WTC11 (cell line): ENCODE data around the gene CALHM5. TPM values are rescaled to one million over a fixed set of nuclear protein-coding genes. Genes with fewer than 3 reads are reported as not detected.

Experiments
- ATAC-seq: fragments of 200-7000 bp; cut with Tn5 transposase; 2 replicates; pipeline ENCODE4 v1.10.0; 2021; ENCODE audit warnings: mild to moderate bottlenecking, moderate library complexity
- CTCF ChIA-PET: fragments of 300-600 bp; sonication (Branson Sonifier 250); formaldehyde crosslinking; loops from one replicate; lab custom pipeline; 2021; ENCODE audit warnings: antibody characterized with exemption; lab: Charles Lee
- POLR2A ChIA-PET: fragments of 350-600 bp; sonication (Branson Sonifier 250); formaldehyde crosslinking; loops from one replicate; lab custom pipeline; 2021; ENCODE audit warnings: antibody characterized with exemption; lab: Charles Lee
- DNase-seq: peaks from one replicate; pipeline ENCODE4 v3.0.0; 2021; ENCODE audit warnings: low spot score
- H3K27ac Mint-ChIP-seq: 2 replicates; pipeline ENCODE4 v1.8.0; 2021; ENCODE audit warnings: mixed read lengths
- H3K27me3 Mint-ChIP-seq: 2 replicates; pipeline ENCODE4 v1.8.0; 2021; ENCODE audit warnings: low read depth, mild to moderate bottlenecking, moderate library complexity, mixed read lengths
- H3K36me3 Mint-ChIP-seq: 2 replicates; pipeline ENCODE4 v1.8.0; 2021; ENCODE audit warnings: mixed read lengths
- H3K4me1 Mint-ChIP-seq: 2 replicates; pipeline ENCODE4 v1.8.0; 2022; ENCODE audit warnings: mixed read lengths
- H3K4me3 Mint-ChIP-seq: 2 replicates; pipeline ENCODE4 v1.8.0; 2021; ENCODE audit warnings: mild to moderate bottlenecking, moderate library complexity, mixed read lengths
- H3K9me3 Mint-ChIP-seq: 2 replicates; pipeline ENCODE4 v1.8.0; 2021; ENCODE audit warnings: mixed read lengths
- FOXP1 ChIP-seq: sonication (generic); formaldehyde crosslinking; IDR thresholded peaks from 2 replicates; pipeline ENCODE4 v1.8.0; 2022; ENCODE audit warnings: missing genetic modification reagents, mild to moderate bottlenecking, moderate library complexity, borderline replicate concordance
- GRHL2 ChIP-seq: fragments of 250-450 bp; sonication (Bioruptor Pico); IDR thresholded peaks from 2 replicates; pipeline ENCODE4 v1.8.0; 2022; ENCODE audit warnings: mild to moderate bottlenecking, moderate library complexity; ENCODE audit not compliant: insufficient replicate concordance, severe bottlenecking
- HMGXB4 ChIP-seq: sonication (generic); formaldehyde crosslinking; IDR thresholded peaks from 2 replicates; pipeline ENCODE4 v1.8.1; 2023; ENCODE audit warnings: mild to moderate bottlenecking, moderate library complexity, missing genetic modification reagents
- JAZF1 ChIP-seq: fragments of 250-450 bp; sonication (Bioruptor Pico); IDR thresholded peaks from 2 replicates; pipeline ENCODE4 v1.9.0; 2021; ENCODE audit warnings: moderate library complexity, mild to moderate bottlenecking, inconsistent platforms
- MXD4 ChIP-seq: fragments of 250-450 bp; sonication (Bioruptor Pico); IDR thresholded peaks from 2 replicates; pipeline ENCODE4 v1.8.0; 2021; ENCODE audit warnings: mild to moderate bottlenecking, moderate library complexity, borderline replicate concordance
- NFATC4 ChIP-seq: fragments of 250-450 bp; sonication (Bioruptor Pico); IDR thresholded peaks from 2 replicates; pipeline ENCODE4 v1.9.0; 2021; ENCODE audit warnings: mild to moderate bottlenecking
- NFYB ChIP-seq: sonication (generic); formaldehyde crosslinking; conservative IDR thresholded peaks from 2 replicates; pipeline ENCODE4 v1.8.0; 2022; ENCODE audit warnings: low read depth, missing genetic modification reagents
- OVOL2 ChIP-seq: fragments of 250-450 bp; sonication (Bioruptor Pico); IDR thresholded peaks from 2 replicates; pipeline ENCODE4 v1.9.0; 2021; ENCODE audit warnings: mild to moderate bottlenecking, borderline replicate concordance
- ZNF232 ChIP-seq: sonication (generic); formaldehyde crosslinking; IDR thresholded peaks from 2 replicates; pipeline ENCODE4 v1.8.0; 2022; ENCODE audit warnings: mild to moderate bottlenecking, missing genetic modification reagents
- ZNF263 ChIP-seq: sonication (generic); formaldehyde crosslinking; IDR thresholded peaks from 2 replicates; pipeline ENCODE4 v1.8.1; 2022; ENCODE audit warnings: low read depth, mild to moderate bottlenecking, moderate library complexity, missing genetic modification reagents
- ZNF281 ChIP-seq: sonication (generic); formaldehyde crosslinking; IDR thresholded peaks from 2 replicates; pipeline ENCODE4 v1.8.0; 2023; ENCODE audit warnings: mild to moderate bottlenecking, missing genetic modification reagents
- ZNF532 ChIP-seq: fragments of 250-450 bp; sonication (Bioruptor Pico); IDR thresholded peaks from 2 replicates; pipeline ENCODE4 v1.9.0; 2021; ENCODE audit warnings: mild to moderate bottlenecking, borderline replicate concordance
- total RNA-seq: library from RNA; stranded (reverse); gene quantifications from 3 replicates; pipeline ENCODE4 v1.2.3, GENCODE V29; 2021
- TF ChIP-seq, protein P1 (sequence below): sonication (generic); formaldehyde crosslinking; IDR thresholded peaks from 2 replicates; pipeline ENCODE4 v1.8.0; 2022; ENCODE audit warnings: mild to moderate bottlenecking, missing genetic modification reagents
- TF ChIP-seq, protein P2 (sequence below): sonication (generic); formaldehyde crosslinking; IDR thresholded peaks from 2 replicates; pipeline ENCODE4 v1.8.1; 2023; ENCODE audit warnings: mild to moderate bottlenecking, missing genetic modification reagents, moderate library complexity
- TF ChIP-seq, protein P3 (sequence below): sonication (generic); formaldehyde crosslinking; conservative IDR thresholded peaks from 2 replicates; pipeline ENCODE4 v1.8.1; 2022; ENCODE audit warnings: mild to moderate bottlenecking, missing genetic modification reagents
- TF ChIP-seq, protein P4 (sequence below): sonication (generic); formaldehyde crosslinking; IDR thresholded peaks from 2 replicates; pipeline ENCODE4 v1.8.1; 2022; ENCODE audit warnings: low read depth, mild to moderate bottlenecking, moderate library complexity, missing genetic modification reagents, borderline replicate concordance
- TF ChIP-seq, protein P5 (sequence below): sonication (generic); formaldehyde crosslinking; IDR thresholded peaks from 2 replicates; pipeline ENCODE4 v1.8.1; 2022; ENCODE audit warnings: mild to moderate bottlenecking, missing genetic modification reagents, moderate library complexity, borderline replicate concordance
- TF ChIP-seq, protein P6 (sequence below): fragments of 250-450 bp; sonication (Bioruptor Pico); IDR thresholded peaks from 2 replicates; pipeline ENCODE4 v1.8.0; 2021; ENCODE audit warnings: mild to moderate bottlenecking

CALHM5 gene
- total RNA-seq, 1 experiment from 2014 or later, result 0.09 TPM

DNA sequence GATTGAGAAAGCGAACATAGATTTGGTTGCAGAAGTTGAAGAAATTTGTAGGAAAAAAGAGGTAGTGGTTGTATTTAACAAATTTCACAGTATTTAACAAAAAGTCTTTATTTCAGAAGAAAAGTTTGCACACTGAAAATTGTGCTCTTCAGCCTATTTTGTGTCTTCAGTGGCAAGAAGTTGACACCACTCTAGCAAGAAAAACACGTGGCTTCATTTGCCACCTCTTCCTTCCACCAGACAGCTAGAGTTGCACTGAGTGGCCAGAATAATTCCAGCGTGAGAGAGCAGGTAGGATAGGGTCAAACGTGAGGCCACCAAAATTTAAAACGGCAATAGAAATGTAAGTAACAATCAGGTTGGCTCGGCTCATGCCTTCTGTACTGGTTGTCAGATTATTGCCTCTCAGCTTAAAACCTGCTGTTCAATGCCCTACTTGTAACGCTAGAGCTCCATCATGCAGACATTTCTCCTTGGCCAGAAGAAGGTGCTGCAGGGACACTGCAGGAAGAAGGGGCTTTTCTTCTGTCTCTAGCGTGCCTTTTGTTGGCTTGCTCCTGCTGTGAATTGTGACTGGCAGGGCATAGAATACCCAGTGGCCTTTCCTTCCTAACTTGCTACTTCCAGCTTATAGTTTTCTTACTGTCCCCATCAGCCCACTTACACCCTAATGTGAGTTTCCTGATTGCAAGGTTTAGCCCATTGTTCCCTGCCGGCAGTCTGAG, 22.0 kb downstream of the CALHM5 start (continued):
- no peak for TF ChIP-seq ZNF281
- TF ChIP-seq JAZF1 (CRISPR knock-in tag), result no peak
- no peak for TF ChIP-seq ZNF232 (CRISPR knock-in tag)
- TF ChIP-seq, protein P1, sequence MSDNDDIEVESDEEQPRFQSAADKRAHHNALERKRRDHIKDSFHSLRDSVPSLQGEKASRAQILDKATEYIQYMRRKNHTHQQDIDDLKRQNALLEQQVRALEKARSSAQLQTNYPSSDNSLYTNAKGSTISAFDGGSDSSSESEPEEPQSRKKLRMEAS (CRISPR knock-in tag), result no peak
- TF ChIP-seq ZNF532 (CRISPR knock-in tag), result no peak

DNA sequence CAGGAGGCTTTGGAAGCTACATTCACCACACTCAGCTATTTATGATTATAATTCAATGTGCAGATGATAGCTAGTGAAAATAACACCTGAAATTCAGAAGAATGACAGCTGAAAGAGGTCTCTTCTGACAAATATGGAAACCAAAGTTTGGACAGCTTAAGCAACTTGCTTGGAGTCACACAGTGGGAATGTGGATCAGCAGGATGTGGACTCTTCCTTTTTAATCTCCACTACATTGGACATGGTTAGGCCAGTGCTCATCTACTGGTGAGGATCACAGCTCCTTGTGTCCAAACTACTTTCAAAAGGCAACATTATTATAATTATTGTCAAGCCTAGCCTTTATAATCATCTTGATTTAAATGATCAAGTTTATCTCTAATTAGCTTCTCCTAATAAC, 23.7 kb downstream of the CALHM5 start:
- H3K4me1 Mint-ChIP-seq, result peaks cover 33% of the 10 kb centered on the region
- CTCF ChIA-PET, result interaction anchor here (0.7 to 3.8 kb wide), 9 partner anchors 19 to 317 kb away, joined by 3 to 65 read pairs (median 6); partner anchors contain the start of genes CALHM4, CALHM5 and TSPYL1
- no peak for DNase-seq
- POLR2A ChIA-PET, result no interaction called here
- H3K27me3 Mint-ChIP-seq, result no peaks in the 10 kb centered on the region
- no peak for ATAC-seq
- no peaks in the 10 kb centered on the region for H3K36me3 Mint-ChIP-seq
- H3K4me3 Mint-ChIP-seq, result no peak overlapping the region
- TF ChIP-seq HMGXB4 (no peak), NFYB (CRISPR knock-in tag) (no peak), ZNF263 (CRISPR knock-in tag) (no peak), FOXP1 (CRISPR knock-in tag) (no peak), MXD4 (CRISPR knock-in tag) (no peak), OVOL2 (CRISPR knock-in tag) (no peak), GRHL2 (CRISPR knock-in tag) (no peak), NFATC4 (no peak)
- TF ChIP-seq, protein P2, sequence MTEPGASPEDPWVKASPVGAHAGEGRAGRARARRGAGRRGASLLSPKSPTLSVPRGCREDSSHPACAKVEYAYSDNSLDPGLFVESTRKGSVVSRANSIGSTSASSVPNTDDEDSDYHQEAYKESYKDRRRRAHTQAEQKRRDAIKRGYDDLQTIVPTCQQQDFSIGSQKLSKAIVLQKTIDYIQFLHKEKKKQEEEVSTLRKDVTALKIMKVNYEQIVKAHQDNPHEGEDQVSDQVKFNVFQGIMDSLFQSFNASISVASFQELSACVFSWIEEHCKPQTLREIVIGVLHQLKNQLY, result no peak
- TF ChIP-seq, protein P3, sequence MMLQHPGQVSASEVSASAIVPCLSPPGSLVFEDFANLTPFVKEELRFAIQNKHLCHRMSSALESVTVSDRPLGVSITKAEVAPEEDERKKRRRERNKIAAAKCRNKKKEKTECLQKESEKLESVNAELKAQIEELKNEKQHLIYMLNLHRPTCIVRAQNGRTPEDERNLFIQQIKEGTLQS, result no peak
- TF ChIP-seq, protein P4, sequence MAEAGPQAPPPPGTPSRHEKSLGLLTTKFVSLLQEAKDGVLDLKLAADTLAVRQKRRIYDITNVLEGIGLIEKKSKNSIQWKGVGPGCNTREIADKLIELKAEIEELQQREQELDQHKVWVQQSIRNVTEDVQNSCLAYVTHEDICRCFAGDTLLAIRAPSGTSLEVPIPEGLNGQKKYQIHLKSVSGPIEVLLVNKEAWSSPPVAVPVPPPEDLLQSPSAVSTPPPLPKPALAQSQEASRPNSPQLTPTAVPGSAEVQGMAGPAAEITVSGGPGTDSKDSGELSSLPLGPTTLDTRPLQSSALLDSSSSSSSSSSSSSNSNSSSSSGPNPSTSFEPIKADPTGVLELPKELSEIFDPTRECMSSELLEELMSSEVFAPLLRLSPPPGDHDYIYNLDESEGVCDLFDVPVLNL, result no peak
- TF ChIP-seq, protein P5, sequence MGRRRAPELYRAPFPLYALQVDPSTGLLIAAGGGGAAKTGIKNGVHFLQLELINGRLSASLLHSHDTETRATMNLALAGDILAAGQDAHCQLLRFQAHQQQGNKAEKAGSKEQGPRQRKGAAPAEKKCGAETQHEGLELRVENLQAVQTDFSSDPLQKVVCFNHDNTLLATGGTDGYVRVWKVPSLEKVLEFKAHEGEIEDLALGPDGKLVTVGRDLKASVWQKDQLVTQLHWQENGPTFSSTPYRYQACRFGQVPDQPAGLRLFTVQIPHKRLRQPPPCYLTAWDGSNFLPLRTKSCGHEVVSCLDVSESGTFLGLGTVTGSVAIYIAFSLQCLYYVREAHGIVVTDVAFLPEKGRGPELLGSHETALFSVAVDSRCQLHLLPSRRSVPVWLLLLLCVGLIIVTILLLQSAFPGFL (CRISPR knock-in tag), result no peak
- TF ChIP-seq, protein P6, sequence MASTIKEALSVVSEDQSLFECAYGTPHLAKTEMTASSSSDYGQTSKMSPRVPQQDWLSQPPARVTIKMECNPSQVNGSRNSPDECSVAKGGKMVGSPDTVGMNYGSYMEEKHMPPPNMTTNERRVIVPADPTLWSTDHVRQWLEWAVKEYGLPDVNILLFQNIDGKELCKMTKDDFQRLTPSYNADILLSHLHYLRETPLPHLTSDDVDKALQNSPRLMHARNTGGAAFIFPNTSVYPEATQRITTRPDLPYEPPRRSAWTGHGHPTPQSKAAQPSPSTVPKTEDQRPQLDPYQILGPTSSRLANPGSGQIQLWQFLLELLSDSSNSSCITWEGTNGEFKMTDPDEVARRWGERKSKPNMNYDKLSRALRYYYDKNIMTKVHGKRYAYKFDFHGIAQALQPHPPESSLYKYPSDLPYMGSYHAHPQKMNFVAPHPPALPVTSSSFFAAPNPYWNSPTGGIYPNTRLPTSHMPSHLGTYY (CRISPR knock-in tag), result no peak
- H3K9me3 Mint-ChIP-seq, result no peaks in the 10 kb centered on the region
- H3K27ac Mint-ChIP-seq, result no peak overlapping the region
